GM19395 (cell line): ENCODE results near the gene HASPIN.
"Not testable (repeated sequence)": the region's sequence is repeated elsewhere in the genome, so short reads cannot be mapped to it uniquely, and the experiment has no call there.

Experiments used
- ATAC-seq: cut with Tn5 transposase; IDR thresholded peaks from one replicate; pipeline ENCODE4 v1.9.1; 2021; ENCODE audit warnings: mild to moderate bottlenecking, moderate library complexity; ENCODE audit not compliant: unreplicated experiment

The HASPIN gene

DNA sequence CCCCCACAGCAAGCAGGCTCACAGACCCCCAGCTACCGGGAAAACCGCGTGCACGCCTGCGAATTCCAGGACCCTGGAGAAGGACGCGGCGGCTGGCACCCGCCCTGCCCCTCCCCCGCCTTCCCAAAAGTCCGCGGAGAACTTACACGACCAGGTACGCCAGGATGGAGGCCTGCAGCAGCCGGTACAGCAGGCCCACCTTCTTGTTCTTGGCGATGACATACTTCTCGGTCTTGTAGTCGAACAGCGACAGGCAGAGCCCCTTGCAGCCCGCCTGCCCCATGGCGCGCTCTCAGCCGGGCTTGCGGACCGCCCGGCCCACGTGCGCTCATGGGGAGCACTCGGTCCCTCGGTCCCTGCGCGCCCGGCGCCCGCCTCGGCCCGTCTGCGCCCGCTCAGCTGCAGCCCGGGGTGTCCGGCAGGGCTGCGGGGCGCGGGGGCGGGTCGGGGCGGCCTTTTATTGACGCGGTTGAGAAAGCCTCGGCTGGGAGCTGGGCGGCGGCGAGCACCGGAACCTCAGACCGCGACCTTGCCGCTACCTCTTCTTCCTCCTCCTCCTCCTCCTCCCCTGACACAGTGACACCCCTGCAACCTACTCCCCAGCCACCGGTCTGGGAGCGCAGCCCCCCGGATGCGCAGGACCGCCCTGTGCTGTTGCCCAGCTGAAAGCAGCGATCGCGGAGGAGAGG lies 27.8 kb upstream of the HASPIN start, which contains the start of gene P2RX5:
Gene P2RX5, minus strand, starts transcription at position 433 of the 689 bp plus-strand sequence. Its CDS starts 150 bp downstream, at position 283.
- ATAC-seq = no peak

DNA sequence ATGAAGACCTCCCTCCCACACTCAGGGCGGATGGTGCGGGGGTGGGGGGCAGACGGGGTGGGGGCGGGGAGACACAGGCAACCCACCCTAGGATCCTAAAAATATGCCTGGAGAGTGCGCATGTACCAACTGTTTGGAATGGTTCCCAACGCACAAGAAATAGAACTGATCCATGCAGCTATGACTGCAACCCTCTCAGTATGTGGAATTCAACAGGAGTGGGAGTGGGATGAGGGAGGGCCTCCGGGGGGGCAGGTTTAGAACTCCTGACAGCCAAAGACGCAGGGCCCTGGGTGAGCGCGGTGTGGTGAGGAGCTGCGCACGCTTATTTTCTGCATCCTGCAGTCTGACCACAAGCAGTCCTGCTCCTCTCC lies 26.6 kb upstream of the HASPIN start:
- ATAC-seq = no peak

DNA sequence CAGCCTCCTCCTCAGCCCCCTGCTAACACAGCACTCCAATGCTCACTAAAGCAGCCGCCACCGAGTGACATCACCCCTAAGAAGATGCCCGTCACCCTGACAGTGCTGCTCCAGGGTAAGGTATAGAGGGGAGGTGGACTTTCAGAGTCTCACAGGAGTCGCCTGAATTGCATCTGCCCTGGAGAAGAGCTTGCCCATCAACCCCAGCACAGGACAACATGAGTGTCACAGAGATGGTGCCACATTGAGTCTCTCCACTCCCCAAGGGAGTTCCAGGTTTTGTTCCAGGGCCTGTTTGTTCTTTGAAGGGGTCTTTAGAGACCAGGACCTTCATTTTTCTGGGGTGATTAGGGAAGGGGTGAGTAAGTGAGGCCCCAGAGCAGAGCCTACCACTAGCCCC lies 25.6 kb upstream of the HASPIN start:
- no peak for ATAC-seq

GRCh38 chr17:3699951-3700350 lies 23.8 kb upstream of the HASPIN start:
- no peak for ATAC-seq

- ATAC-seq = not testable (repeated sequence)
Measured at GRCh38 chr17:3702041-3702539, 21.6 kb upstream of the HASPIN start.

DNA sequence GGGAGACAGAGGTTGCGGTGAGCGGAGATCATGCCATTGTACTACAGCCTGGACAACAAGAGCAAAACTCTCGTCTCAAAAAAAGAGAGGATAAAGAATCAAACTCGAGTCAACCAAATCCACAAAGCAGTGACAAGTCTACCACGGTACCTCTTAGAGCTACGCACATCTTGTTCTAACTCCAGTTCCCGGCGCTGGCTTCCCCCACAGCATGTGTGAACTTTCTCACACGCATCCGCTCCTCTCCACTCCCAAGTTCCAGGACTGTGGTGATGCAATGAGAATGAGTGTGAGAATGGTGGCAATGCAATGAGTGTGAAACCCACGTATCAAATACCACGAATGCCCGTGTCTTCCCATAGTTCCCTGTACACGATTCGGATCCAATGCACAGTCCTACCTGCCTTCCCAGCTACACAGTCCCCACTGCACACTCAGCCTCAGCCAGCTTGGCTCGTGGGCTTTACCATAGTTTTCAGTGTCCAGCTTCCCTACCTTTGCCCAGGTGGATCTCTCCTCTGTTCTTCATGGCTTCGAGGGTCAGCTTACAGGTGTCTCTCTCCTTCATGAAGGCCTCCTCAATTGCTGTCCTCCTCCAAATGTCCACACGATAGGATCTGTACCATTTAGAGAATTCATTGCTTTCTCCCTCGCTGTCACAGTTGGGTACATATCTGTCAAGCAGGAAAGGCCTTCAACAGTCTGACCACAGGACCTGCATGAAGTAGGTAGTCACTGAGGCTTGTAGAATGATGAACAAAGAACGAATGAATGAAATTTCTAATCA lies 18.6 kb upstream of the HASPIN start:
- ATAC-seq = no peak

DNA sequence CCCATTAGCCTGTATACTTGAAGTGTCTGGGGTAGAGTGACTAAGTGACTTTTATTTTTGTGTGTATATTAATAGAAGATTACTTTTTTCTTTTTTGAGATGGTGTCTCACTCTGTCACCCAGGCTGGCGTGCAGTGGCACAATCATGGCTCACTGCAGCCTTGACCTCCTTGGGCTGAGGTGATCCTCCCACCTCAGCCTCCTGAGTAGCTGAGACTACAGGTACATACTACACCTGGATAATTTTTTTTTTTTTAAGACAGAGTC lies 18.1 kb upstream of the HASPIN start:
- not testable (repeated sequence) for ATAC-seq

DNA sequence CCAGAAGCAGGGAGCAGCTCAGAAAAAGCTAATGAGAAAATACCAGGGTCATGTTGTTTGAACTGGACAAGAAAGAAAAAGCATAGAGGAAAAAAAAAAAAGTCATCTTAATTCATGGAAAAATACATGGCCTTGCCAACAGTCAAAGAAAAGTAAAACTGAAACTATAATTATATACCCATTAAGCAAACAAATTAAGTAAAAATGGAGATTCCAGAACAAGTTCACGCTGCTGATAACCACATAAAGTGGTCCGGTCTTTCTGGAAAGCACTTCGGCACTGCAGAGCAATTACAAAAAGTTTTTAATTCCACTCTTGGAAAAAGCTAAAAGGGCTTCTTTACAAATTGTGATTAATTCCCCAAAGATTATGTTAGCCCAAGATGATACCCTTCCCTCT lies 15.3 kb upstream of the HASPIN start:
- no peak for ATAC-seq

DNA sequence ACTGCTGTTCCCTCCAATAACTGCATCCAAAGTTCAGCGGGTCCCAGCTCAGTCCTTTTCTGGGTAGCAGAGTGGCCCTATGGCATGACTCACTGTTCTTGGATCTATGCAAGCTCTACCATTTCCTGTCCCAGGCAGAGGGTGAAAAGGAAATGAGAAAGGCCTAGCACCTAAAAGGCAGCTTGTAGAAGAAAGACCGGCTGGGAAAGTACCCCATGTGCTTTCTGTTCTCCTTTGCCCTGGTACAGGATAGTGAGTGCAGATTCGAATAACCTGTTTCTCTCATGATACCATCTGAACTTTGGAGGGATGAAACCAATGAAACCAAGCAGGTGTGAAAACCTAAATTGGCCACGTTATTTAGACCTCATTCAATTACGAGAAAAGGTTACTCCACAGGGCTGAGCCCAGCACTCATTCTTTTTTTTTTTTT lies 12.7 kb upstream of the HASPIN start:
- ATAC-seq = peak; percentile 85

- no peak for ATAC-seq
Measured at GRCh38 chr17:3712811-3713463, 10.8 kb upstream of the HASPIN start.

DNA sequence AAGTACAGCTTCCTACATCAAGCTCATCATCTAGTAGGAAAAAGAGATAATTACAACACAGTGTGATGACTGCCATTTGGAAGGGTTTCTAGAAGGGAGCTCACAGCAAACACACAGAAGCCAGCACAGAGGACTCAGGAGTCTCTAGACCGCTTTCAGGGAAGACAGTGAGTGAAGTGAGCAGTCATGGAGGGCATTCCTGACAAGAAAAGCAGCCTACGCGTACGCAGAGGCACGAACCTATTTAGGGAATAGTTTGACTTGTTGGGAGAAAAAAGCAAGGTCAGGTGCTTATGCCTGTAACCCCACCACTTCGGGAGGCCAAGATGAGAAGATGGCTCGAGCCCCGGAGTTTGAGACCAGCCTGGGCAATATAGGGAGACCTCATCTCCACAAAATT lies 8.4 kb upstream of the HASPIN start:
- no peak for ATAC-seq

GRCh38 chr17:3718201-3718600 lies 5.5 kb upstream of the HASPIN start:
- no peak for ATAC-seq

DNA sequence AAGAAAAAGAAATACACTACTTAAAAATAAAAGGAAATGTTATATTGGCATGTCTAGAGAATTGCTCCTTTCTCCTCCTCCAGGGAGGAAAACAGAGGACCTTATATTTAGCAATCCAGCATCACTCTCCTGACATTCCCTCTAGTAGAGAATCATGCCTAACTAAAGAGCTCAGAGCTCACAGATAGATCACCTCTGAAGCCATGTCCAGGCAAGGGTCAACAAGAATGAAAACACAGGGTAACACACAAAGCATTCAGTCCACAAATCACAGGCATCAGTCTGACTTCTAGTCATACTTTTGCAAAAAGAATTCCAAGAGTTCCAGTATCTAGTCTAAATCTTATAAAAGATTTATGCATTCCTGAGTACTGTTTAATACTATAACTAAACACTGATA lies 4.4 kb upstream of the HASPIN start:
- no peak for ATAC-seq

- no peak for ATAC-seq
Measured at GRCh38 chr17:3722716-3723115, 987 bp upstream of the HASPIN start.

- no peak for ATAC-seq
Measured at GRCh38 chr17:3723188-3723555, 531 bp upstream of the HASPIN start.

- no peak for ATAC-seq
Measured at GRCh38 chr17:3724378-3725077, 825 bp downstream of the HASPIN start.

GRCh38 chr17:3727041-3727440 lies 3.3 kb downstream of the HASPIN start:
- no peak for ATAC-seq

- ATAC-seq = not testable (repeated sequence)
Measured at GRCh38 chr17:3728099-3728498, 4.4 kb downstream of the HASPIN start.

GRCh38 chr17:3729881-3730280 lies 6.2 kb downstream of the HASPIN start:
- no peak for ATAC-seq

DNA sequence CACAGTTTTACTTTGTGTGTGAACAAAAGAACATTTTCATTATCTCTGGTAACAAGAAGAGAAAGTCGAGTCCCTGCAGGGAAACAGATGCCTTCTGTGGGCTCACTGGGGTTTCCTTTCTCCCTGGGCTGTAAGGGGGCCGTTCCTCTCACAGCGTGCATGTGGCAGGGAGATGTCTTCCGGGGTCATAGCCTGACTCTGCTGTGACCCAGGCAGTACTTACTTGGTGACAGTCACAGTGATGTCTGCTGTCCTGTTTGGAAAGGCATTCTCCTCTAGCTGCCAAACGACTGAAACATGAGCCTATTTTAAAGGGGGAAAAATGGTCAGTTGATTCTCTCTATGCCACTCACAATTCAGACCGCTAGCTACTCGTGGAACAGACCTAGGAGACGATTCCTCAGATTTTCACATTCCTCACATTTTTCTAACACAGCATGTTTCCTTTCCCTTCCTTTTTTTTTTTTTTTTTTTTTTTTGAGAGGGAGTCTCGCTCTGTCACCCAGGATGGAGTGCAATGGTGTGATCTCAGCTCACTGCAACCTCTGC lies 7.3 kb downstream of the HASPIN start:
- ATAC-seq = no peak

DNA sequence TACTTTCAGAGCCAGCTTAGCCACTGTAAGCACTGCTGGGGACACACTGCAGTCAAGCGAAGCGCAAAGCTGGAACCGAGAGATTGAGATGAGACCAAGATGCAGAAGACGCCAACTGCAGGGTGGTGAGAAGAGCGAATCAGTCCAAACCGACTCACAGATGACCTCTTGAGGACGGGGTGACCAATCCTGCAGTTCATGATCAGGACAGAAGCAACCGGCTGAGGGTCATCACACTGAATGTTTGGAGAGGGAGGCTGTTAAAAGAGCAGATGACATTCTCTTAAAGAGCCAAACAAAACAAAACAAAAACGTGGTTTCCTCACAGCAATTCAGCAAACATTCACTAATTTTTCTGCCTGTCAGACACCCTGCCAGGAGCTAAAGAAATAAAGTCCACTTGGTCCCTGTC lies 8.5 kb downstream of the HASPIN start:
- ATAC-seq = peak; percentile 73
